Measurements from ENCODE around the gene F7. TPM values are rescaled to one million over a fixed set of nuclear protein-coding genes. Genes with fewer than 3 reads are reported as not detected.

F7 gene
- polyA plus RNA-seq, 1 donor = 38.1 TPM

DNA sequence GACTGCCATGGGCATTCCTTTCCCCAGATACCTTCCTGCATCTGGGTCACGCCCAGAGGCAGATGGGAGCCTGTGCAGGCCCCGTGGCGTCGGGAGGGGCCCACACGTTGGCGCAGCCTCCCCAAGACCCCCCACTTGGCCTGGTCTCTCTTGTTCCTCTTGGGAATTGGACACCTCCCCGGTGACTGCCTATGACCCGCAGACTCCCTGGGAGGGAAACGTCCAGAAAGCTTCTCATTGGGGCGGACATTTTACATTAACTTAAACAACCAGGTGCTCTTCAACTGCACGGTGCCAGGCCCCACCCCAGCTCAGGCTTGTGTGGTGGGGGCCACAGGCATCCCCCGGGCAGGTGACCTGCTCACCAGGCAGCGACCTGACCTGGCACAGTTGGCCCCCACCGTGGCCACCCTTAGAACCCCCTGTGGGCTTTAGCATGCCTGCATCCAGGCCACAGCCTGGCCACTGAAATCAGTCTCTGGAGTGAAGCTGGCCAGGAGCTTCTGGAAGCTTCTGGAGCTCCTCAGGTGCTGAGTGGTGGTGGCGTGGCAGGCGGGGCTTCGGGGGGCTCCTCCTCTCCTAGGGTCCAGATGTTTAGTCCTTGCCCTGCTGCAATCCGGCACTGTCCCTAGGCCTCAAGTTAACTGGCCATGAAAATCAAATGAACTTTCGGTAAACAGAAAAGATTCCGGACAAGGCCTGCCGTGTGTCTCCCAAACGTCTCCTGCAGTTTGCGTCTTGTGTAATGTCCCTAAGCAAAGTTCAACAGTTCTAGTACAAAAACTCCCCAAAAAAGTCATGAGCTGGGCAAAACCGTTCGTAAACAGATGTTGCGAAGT is 44.3 kb downstream of the F7 start:
- DNase-seq = no peak
- Histone ChIP-seq H3K4me1 (ENCODE audit: control insufficient read depth, insufficient read depth, low read length) (peaks cover 6% of the 10 kb centered on the region), H3K27ac (ENCODE audit: low read length) (no peak overlapping the region), H3K4me3 (ENCODE audit: low read length) (no peak overlapping the region), H3K36me3 (ENCODE audit: control insufficient read depth, insufficient read depth, low read length) (no peaks in the 10 kb centered on the region), H3K27me3 (ENCODE audit: control insufficient read depth, insufficient read depth, low read length) (peaks cover 4% of the 10 kb centered on the region), H3K9me3 (ENCODE audit: control insufficient read depth, low read depth, low read length) (peaks cover 5% of the 10 kb centered on the region)
- no CpG with 5 or more reads among the region's 26 CpGs for WGBS (ENCODE audit: insufficient coverage, low lambda C conversion rate)

DNA sequence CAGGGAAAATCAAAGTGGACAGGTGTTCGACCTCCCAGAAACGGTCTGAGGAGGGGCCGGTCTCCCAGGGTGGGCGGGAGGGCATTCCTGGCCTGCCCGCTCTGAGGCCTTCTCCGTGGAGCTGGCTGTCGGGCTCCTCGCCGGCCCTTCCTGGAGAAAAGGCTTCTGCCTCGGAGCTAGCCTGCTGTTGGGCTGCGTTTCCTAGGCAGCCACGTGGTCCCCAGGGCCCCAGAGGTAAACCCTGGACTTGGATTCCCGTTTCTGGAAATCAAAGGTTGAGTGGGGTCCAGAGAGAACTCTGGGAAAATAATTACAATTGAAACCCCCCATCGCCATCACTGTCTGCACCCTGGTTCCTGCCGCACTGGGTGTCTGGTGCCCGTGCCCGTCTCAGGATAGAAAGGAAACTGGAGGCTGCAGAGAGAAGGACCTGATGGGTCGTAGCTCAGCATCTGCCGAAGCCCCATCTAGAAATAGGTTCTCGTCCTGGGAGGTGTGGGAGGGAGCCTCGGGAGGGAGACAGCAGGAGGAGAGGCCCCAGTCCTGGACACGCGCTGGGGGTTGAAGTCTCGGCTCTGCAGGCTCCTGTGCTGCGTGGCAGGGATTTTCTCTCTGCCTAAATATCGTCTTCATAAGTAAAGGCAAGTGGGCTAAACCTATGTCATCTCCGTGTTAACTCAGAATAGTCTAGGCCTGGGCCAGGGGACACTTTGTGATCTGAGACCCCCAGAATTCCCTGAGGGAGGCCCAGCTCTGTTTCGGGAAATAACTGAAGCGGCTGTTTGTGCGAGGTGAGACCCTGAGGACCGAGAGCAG is 45.2 kb downstream of the F7 start:
- Histone ChIP-seq H3K36me3 (ENCODE audit: control insufficient read depth, insufficient read depth, low read length) (no peaks in the 10 kb centered on the region), H3K27me3 (ENCODE audit: control insufficient read depth, insufficient read depth, low read length) (peaks cover 4% of the 10 kb centered on the region), H3K4me1 (ENCODE audit: control insufficient read depth, insufficient read depth, low read length) (peaks cover 6% of the 10 kb centered on the region), H3K9me3 (ENCODE audit: control insufficient read depth, low read depth, low read length) (peaks cover 5% of the 10 kb centered on the region), H3K4me3 (ENCODE audit: low read length) (no peak overlapping the region), H3K27ac (ENCODE audit: low read length) (no peak overlapping the region)
- no CpG with 5 or more reads among the region's 31 CpGs for WGBS (ENCODE audit: insufficient coverage, low lambda C conversion rate)
- DNase-seq = no peak

DNA sequence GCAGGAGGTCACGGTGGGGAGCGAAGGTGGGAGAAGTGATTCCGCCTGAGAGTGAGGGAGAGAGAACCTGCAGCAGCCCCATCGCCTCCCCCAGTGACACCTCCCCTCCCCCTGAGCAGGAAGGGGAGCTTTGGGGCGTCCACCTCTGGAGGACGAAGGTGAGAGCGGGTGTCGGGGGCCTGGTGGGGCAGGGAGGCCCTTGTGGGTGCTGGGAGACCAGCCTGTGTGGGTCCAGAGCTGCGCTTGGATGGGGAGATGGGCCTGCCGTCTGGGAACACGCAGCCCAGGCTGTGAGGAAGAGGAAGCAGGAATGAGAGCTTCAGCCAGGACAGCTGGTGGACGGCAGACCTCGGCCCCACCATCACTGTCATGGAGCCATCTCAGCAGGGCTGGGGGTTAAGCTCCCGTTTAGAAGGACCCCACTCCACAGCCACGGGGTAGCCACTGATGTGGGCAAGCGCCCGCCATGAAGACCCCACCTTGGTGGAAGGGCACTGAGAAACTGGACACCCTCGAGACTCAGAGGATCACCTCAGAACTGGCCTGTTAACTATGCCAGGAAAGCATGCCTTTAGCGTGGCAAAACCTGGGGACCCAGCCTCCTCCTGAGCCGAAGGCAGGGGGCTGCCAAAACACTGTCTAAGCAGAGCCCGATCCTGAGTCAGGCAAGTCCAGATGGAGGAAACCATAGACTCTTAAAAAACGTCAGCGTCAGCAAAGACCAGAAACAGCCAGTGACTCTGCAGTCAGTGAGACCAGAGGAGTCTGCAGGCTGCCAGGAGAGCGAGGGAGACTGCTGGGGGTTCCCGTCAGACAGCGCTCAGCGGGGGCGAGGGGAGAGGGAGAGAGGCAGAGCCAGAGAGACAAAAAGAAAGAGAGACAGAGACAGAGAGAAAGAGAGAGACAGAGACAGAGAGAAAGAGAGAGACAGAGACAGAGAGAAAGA is 46.4 kb downstream of the F7 start:
- Histone ChIP-seq H3K4me3 (ENCODE audit: low read length) (no peak overlapping the region), H3K27me3 (ENCODE audit: control insufficient read depth, insufficient read depth, low read length) (peaks cover 4% of the 10 kb centered on the region), H3K27ac (ENCODE audit: low read length) (no peak overlapping the region), H3K4me1 (ENCODE audit: control insufficient read depth, insufficient read depth, low read length) (peaks cover 6% of the 10 kb centered on the region), H3K9me3 (ENCODE audit: control insufficient read depth, low read depth, low read length) (peaks cover 5% of the 10 kb centered on the region), H3K36me3 (ENCODE audit: control insufficient read depth, insufficient read depth, low read length) (no peaks in the 10 kb centered on the region)
- no peak for DNase-seq
- 54% methylated on average over 4 of the region's 28 CpGs for WGBS (ENCODE audit: insufficient coverage, low lambda C conversion rate)

DNA sequence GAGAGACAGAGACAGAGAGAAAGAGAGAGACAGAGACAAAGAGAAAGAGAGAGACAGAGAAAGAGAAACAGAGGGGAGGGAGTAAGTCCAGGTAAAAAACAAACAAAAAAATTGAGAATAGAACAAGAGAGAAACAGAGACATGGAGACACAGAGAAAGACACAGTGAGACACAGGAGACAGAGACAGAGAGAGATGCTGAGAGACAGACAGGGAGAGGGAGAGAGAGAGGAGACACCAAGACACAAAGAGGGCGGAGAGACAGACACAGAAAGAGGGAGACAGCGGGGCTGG is 47.0 kb downstream of the F7 start:
- H3K4me3 ChIP-seq (ENCODE audit: low read length) = peak overlapping the region; percentile 33
- H3K36me3 ChIP-seq (ENCODE audit: control insufficient read depth, insufficient read depth, low read length) = no peaks in the 10 kb centered on the region
- no peak for DNase-seq
- H3K27ac ChIP-seq (ENCODE audit: low read length) = no peak overlapping the region
- H3K27me3 ChIP-seq (ENCODE audit: control insufficient read depth, insufficient read depth, low read length) = peaks cover 4% of the 10 kb centered on the region
- no CpG with 5 or more reads among the region's 2 CpGs for WGBS (ENCODE audit: insufficient coverage, low lambda C conversion rate)
- peaks cover 6% of the 10 kb centered on the region for H3K4me1 ChIP-seq (ENCODE audit: control insufficient read depth, insufficient read depth, low read length)
- H3K9me3 ChIP-seq (ENCODE audit: control insufficient read depth, low read depth, low read length) = peaks cover 5% of the 10 kb centered on the region

DNA sequence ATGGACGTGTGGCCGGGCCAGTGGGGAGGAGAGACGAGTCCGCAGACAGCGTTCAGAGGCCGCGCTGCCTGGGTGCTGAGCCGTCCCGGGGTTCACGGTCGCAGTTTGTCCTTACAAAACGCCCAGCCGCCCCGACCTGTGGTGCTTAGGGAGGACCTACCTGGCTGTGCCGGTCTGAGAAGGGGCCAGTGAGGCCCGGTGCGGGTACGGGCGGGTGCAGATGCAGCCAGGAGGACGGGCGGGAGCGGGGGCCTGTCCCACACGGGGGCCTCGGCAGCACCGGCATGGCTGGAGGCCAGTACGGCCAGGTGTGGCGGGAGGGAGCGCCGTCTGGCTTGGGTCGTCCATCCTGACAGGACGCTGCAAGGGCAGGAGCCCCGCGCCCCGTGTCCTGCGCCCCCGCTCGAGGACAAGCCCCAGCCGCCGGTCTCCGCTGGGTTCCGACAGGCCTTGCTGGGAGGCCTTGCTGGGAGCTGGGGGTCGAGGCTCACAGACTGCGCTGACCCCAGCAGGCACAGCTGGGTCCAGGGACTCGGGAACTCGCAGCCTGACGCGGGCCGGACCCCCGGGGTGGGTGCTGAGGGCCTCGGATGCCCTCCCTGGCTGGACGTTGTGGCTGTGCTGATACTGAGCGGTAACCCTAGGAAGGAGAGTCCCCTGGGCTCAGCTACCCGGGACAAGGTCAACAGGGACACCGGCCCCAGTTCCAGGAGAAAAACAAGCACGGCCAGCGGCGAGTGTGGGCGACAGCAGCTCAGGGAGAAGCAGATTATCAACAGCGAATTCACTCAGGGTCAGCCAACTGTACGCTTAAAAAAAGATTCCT is 47.6 kb downstream of the F7 start:
- no CpG with 5 or more reads among the region's 60 CpGs for WGBS (ENCODE audit: insufficient coverage, low lambda C conversion rate)
- Histone ChIP-seq H3K9me3 (ENCODE audit: control insufficient read depth, low read depth, low read length) (peaks cover 5% of the 10 kb centered on the region), H3K4me1 (ENCODE audit: control insufficient read depth, insufficient read depth, low read length) (peaks cover 11% of the 10 kb centered on the region), H3K27me3 (ENCODE audit: control insufficient read depth, insufficient read depth, low read length) (peaks cover 4% of the 10 kb centered on the region), H3K4me3 (ENCODE audit: low read length) (peak overlapping the region; percentile 33), H3K36me3 (ENCODE audit: control insufficient read depth, insufficient read depth, low read length) (no peaks in the 10 kb centered on the region), H3K27ac (ENCODE audit: low read length) (peak overlapping the region; percentile 33)
- peak in 1 of 2 donors; percentile 67 for DNase-seq

DNA sequence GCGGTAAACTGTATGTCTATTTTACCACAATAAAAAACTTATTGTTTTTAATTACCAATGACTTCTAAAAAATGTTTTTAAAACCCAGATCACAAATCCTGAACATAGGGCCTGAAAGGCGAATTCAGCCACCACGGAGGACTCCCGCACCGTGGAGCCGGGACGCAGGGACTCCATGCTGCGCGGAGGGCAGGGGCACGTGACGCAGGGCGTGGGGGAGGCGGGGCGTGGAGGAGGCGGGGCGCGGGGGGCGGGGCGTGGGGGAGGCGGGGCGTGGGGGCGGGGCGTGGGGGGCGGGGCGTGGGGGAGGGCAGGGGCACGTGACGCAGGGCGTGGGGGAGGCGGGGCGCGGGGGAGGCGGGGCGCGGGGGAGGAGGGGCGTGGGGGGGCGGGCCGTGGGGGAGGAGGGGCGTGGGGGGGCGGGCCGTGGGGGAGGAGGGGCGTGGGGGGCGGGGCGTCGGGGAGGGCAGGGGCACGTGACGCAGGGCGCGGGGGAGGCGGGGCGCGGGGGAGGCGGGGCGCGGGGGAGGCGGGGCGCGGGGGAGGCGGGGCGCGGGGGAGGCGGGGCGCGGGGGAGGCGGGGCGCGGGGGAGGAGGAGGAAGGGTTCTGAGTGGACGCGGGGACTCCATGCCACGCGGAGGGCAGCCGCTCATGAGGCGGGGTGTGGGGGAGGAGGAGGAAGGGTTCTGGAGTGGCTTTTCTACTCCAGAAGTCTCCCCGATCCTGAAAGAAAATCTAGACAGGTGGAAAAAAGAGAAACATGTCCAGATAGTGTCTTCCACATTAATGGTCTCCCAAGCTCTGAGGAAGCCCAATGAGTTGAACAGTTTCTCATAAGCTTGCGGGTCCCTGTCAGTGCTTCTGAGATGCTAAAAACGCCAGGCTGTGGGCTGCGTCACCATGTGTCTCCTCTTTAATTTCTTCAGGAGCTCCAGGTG is 48.5 kb downstream of the F7 start:
- peaks cover 4% of the 10 kb centered on the region for H3K27me3 ChIP-seq (ENCODE audit: control insufficient read depth, insufficient read depth, low read length)
- peaks cover 15% of the 10 kb centered on the region for H3K4me1 ChIP-seq (ENCODE audit: control insufficient read depth, insufficient read depth, low read length)
- WGBS (ENCODE audit: insufficient coverage, low lambda C conversion rate) = 20% methylated on average over 2 of the region's 76 CpGs

DNA sequence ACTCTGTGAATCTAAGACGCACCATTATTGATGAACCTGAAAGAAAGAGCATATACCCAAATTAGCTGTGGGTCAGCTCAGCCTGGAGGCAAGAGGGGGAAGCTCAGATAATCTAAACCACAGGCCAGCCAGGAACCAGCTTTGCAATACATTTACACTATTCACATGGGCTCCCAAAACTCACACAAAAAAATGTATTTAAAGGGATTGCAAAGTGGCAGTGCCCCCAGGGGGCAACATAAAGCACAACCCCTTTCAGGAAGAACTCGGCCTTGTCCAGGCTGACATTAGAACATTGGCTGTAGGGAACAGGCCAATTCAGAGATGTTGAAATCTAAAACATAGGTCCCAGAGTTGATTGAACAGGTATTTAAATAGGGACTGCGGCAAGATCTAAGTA is 49.6 kb downstream of the F7 start:
- Histone ChIP-seq H3K27ac (ENCODE audit: low read length) (no peak overlapping the region), H3K27me3 (ENCODE audit: control insufficient read depth, insufficient read depth, low read length) (peaks cover 7% of the 10 kb centered on the region), H3K9me3 (ENCODE audit: control insufficient read depth, low read depth, low read length) (peaks cover 5% of the 10 kb centered on the region), H3K4me3 (ENCODE audit: low read length) (no peak overlapping the region), H3K4me1 (ENCODE audit: control insufficient read depth, insufficient read depth, low read length) (peaks cover 15% of the 10 kb centered on the region), H3K36me3 (ENCODE audit: control insufficient read depth, insufficient read depth, low read length) (no peaks in the 10 kb centered on the region)
- no peak for DNase-seq
- WGBS (ENCODE audit: insufficient coverage, low lambda C conversion rate) = no CpG with 5 or more reads among the region's 3 CpGs

More for the DNA sequence above, 48.5 kb downstream of the F7 start:
- Histone ChIP-seq H3K9me3 (ENCODE audit: control insufficient read depth, low read depth, low read length) (peaks cover 5% of the 10 kb centered on the region), H3K27ac (ENCODE audit: low read length) (peak overlapping the region; percentile 33), H3K36me3 (ENCODE audit: control insufficient read depth, insufficient read depth, low read length) (no peaks in the 10 kb centered on the region), H3K4me3 (ENCODE audit: low read length) (peak overlapping the region; percentile 33)
- DNase-seq = peak; percentile 48 to 55

DNA sequence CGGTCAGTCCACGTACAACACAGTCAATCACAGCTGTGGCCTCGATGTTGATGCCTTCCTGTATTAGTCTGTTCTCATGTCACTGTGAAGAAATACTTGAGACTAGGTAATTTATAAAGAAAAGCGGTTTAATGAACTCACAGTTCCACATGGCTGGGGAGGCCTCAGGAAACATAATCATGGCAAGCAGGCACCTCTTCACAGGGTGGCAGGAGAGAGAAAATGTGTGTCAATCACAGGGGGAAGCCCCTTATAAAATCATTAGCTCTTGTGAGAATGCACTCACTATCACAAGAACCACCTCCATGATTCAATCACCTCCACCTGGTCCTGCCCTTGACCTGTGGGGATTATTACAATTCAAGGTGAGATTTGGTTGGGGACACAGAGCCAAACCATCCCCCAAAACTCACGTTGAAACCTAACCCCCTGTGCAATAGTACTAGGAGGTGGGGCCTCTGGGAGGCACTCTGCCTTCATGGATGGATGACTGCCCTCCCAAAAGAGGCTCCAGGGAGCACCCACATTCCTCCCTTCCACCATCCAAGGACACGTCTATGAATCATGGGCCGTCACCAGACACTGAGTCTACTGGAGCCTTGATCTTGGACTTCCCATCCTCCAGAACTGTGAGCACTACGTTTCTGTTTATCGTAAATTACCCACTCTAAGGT is 50.5 kb downstream of the F7 start:
- Histone ChIP-seq H3K27me3 (ENCODE audit: control insufficient read depth, insufficient read depth, low read length) (peaks cover 14% of the 10 kb centered on the region), H3K4me3 (ENCODE audit: low read length) (no peak overlapping the region), H3K9me3 (ENCODE audit: control insufficient read depth, low read depth, low read length) (peaks cover 5% of the 10 kb centered on the region), H3K27ac (ENCODE audit: low read length) (no peak overlapping the region), H3K4me1 (ENCODE audit: control insufficient read depth, insufficient read depth, low read length) (peaks cover 15% of the 10 kb centered on the region), H3K36me3 (ENCODE audit: control insufficient read depth, insufficient read depth, low read length) (no peaks in the 10 kb centered on the region)
- no peak for DNase-seq
- no CpG with 5 or more reads among the region's 9 CpGs for WGBS (ENCODE audit: insufficient coverage, low lambda C conversion rate)
